GM19099 (cell line): ENCODE measurements around the gene PDILT.

ENCODE experiments used
- POLR2A ChIP-seq: IDR thresholded peaks from 3 replicates; pipeline ENCODE4 v1.6.1; 2011; ENCODE audit warnings: low read depth; ENCODE audit not compliant: insufficient read length; ENCODE audit errors: extremely low read depth

Gene PDILT

DNA sequence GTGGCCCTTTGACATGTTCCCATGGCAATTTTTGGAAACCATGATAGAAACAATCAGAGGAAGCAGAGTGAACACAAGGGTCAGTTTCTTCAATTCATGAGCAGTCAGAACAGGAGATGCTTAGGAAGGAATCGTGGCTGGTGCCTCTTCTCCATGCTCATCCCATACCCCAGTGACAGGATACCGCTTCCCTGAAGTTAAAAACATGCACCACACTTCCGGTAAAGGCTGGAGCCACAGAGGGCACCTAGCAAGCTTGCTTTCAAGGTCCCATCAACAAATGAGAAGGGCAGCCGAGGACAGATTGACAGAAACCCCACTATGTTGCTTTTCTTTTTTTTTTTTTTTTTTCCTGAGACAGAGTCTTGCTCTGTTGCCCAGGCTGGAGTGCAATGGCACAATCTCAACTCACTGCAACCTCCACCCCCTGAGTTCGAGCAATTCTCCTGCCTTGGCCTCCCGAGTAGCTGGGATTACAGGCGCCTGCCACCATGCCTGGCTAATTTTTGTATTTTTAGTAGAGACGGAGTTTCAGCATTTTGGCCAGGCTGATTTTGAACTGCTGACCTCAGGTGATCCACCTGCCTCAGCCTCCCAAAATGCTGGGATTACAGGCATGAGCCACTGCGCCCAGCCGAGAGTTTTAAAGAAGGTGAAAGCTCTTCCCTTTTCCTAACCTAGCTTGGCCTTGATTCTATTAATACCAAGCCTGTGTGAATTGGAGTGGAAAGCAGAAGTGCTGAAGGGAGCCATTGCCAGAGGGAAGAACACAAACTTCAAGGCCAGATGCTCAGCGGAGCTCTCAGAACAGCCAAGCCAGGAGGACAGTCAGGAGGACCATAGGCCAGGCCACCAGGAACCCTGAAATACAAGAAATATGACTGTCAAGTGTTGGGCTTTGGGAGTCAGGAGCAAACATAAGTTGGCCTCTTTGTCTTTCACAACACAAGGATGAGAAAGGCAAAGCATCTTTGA is 93.8 kb downstream of the PDILT start:
- TF ChIP-seq POLR2A: no peak

DNA sequence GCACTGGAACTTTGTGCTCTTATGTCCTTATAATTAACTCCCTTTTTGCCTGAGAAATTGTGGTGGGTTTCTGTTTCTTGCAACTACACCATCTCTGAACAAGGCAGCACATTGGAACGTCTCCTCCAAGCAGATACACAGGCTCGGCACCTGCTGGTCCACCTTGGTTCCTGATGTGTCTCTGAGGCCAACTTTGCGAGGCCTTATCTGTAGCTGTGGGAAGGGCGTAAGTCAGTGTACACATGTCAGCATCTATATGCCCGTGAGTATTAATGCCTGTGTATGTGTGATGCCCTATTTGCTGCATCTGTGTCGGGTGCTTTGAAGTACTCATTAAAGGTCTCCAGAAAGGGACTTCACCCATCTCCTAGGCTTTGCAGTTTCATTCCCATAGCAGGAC is 94.8 kb downstream of the PDILT start:
- TF ChIP-seq POLR2A: no peak
